HG02943 (cell line): ENCODE measurements around the gene PRRC2A.

ENCODE experiments used
- ATAC-seq: cut with Tn5 transposase; IDR thresholded peaks from one replicate; pipeline ENCODE4 v1.9.1; 2021; ENCODE audit warnings: mild to moderate bottlenecking, low read depth, moderate library complexity; ENCODE audit not compliant: unreplicated experiment

PRRC2A gene

DNA sequence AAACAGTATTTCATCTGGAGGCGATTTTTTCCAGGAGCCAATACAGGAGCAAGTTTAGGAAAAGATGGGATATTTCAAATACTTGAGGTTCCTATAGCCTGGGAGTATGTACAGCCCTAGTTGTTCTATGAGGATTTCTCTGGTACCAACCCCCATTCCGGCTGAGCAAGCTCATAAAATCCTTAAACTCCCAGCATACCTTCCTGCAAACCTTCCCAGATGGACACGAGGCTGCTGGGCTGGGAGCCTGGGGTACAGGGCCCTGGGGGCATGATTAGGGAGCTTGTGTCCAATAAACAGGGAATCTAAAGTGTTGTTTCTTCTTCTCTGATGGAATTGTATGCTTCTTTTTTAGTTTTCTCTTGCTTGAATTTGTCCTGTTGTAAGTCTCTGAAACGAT, 1.5 kb downstream of the PRRC2A start:
- ATAC-seq, result no peak

DNA sequence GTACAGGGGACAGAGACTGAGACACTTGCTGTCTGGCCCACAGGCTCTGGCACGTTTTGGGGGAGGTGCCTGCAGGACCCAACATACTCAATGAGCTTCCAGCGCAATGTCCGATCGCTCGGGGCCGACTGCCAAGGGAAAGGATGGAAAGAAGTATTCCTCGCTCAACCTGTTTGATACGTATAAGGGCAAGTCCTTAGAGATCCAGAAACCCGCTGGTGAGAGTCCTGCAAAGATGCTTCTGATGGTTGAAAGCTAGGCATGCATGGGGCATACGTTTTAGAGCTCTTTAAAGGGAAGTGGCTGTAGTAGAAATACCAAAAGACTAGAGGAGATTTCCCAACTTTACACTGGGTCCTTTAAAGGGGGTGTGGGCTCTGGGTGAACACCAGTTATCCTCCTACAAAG, 2.2 kb downstream of the PRRC2A start:
- no peak for ATAC-seq

DNA sequence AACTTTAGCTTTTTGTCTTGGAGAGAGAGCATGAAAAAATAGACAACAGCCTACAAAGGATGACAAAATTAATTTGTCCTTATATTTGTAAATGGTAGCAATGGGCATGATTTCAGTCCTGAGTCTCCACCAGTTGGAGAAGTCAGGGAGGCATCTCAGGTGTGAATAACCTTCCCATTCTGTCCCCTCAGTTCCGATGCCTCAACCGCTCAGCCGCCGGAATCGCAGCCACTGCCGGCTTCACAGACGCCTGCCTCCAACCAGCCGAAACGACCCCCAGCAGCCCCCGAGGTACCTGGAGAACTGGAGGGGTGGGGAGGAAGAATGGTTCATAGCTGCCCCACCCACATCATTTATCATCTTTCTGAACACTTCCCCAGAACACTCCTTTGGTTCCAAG, 3.6 kb downstream of the PRRC2A start:
- no peak for ATAC-seq

DNA sequence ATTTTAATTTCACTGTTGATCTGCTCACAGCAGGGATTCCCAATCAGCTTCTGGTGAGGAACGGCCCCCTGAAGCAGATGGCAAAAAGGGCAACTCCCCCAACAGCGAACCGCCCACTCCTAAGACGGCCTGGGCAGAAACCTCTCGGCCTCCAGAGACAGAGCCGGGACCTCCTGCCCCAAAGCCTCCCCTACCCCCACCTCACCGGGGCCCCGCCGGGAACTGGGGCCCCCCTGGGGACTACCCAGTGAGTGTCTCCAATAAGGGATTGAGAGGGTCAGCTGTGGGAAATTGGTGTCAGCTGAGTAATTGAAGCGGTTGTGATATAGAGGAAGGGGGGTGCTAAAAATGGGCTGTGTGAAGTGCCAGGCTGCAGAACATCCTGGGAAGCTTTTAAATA, 6.4 kb downstream of the PRRC2A start:
- ATAC-seq, result no peak

DNA sequence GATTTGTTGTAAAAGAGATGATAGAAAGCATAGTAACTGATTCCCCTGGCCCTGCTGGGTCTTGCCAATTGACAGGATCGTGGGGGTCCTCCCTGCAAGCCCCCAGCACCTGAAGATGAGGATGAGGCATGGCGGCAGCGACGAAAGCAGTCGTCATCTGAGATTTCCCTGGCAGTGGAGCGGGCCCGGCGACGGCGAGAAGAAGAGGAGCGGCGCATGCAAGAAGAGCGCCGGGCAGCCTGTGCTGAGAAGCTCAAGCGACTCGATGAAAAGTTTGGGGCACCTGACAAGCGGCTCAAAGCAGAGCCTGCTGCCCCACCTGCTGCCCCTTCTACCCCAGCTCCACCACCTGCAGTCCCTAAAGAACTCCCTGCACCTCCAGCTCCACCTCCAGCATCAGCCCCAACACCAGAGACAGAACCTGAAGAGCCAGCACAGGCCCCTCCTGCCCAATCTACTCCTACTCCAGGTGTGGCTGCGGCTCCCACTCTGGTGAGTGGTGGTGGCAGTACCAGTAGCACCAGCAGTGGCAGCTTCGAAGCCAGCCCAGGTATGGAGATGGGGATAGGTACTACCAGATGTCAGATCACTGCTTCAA, 7.3 kb downstream of the PRRC2A start:
- ATAC-seq, result no peak

DNA sequence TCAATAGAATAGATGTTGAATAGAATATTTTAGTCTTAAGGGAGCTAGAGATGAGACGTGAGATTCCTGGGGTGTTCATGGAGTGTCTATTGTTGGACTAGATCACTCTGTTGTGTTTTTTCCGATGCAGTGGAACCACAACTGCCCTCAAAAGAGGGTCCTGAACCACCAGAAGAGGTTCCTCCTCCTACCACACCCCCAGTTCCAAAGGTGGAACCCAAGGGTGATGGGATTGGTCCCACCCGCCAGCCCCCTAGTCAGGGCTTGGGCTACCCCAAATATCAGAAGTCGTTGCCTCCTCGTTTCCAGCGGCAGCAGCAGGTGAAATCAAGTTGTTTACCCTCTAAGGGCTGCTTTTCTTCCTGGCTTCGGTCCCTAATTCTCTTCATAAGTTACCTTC, 8.5 kb downstream of the PRRC2A start:
- no peak for ATAC-seq

DNA sequence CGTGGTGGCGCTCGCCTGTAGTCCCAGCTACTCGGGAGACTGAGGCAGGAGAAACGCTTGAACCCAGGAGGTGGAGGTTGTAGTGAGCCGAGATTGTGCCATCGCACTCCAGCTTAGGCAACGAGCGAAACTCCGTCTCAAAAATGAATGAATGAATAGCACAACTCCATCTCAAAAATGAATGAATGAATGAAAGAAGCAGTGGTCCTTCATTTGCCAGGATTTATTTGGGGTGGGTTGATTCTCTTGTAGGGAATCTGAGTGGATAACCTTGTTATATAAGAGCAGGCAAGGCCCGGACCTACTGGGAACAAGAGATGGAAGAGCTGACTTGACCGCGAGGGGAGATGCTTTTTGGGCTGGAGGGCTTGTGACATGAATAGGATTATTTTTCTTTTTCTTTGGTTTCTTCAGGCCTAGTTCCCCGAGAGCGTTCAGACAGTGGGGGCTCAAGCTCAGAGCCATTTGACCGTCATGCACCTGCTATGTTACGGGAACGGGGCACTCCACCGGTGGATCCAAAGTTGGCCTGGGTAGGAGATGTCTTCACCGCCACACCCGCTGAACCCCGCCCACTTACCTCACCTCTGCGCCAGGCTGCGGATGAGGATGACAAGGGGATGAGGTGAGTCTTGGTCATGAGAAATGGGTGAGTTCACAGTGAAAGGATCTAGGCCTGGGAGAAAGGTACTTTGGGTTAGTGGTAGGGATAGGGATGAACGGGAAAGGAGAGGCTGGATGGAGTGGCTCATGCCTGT, 9.8 kb downstream of the PRRC2A start:
- ATAC-seq, result no peak

DNA sequence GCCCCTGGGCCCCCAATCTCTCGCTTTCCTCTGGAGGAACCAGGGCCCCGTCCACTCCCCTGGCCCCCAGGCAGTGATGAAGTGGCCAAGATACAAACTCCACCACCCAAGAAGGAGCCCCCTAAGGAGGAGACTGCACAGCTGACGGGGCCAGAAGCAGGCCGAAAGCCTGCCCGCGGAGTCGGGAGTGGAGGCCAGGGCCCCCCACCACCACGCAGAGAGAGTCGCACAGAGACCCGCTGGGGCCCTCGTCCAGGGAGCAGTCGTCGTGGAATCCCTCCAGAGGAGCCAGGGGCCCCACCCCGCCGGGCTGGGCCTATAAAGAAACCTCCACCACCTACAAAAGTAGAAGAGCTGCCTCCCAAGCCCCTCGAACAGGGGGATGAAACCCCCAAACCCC, 10.7 kb downstream of the PRRC2A start:
- no peak for ATAC-seq

DNA sequence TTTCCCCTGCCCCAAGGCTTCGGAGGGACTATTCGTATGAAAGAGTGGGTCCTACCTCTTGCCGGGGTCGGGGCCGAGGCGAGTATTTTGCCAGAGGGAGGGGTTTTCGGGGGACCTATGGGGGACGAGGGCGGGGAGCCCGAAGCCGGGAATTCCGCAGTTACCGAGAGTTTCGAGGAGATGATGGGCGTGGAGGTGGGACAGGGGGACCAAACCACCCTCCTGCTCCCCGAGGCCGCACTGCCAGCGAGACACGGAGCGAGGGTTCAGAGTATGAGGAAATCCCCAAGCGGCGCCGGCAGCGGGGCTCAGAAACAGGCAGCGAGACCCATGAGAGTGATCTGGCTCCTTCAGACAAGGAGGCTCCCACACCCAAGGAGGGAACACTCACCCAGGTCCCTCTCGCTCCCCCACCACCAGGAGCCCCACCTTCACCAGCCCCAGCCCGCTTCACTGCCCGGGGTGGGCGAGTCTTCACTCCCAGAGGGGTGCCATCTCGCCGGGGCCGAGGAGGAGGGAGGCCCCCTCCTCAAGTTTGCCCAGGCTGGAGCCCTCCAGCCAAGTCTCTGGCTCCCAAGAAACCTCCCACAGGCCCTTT, 11.3 kb downstream of the PRRC2A start:
- no peak for ATAC-seq

DNA sequence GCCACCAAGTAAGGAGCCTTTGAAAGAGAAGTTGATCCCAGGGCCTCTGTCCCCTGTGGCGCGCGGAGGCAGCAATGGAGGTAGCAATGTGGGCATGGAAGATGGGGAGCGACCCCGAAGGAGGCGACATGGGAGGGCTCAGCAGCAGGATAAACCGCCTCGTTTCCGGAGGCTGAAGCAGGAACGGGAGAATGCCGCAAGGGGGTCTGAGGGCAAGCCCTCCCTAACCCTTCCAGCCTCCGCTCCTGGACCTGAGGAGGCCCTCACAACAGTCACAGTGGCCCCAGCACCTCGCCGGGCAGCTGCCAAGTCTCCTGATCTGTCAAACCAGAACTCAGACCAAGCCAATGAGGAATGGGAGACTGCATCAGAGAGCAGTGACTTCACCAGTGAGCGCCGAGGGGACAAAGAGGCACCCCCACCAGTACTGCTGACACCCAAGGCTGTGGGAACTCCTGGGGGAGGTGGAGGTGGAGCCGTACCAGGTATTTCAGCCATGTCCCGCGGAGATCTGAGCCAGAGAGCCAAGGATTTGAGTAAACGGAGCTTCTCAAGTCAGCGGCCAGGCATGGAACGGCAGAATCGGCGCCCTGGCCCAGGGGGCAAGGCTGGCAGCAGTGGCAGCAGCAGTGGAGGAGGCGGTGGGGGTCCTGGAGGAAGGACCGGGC, 11.9 kb downstream of the PRRC2A start:
- ATAC-seq, result no peak

DNA sequence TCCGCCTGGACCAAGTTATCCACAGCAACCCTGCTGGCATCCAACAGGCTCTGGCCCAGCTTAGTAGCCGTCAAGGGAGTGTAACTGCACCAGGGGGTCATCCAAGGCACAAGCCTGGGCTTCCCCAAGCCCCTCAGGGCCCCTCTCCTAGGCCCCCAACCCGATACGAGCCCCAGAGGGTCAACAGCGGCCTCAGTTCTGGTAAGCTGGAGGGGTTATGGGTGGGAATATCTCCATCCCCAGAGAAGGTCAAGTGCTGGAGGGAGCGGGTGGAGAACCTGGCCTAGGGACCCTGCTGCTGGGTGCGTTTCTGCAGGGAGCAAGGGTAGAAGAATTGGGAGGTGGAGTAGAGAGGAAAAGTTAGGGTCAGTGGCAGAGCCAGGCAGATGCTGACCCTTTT, 12.9 kb downstream of the PRRC2A start:
- ATAC-seq, result no peak

DNA sequence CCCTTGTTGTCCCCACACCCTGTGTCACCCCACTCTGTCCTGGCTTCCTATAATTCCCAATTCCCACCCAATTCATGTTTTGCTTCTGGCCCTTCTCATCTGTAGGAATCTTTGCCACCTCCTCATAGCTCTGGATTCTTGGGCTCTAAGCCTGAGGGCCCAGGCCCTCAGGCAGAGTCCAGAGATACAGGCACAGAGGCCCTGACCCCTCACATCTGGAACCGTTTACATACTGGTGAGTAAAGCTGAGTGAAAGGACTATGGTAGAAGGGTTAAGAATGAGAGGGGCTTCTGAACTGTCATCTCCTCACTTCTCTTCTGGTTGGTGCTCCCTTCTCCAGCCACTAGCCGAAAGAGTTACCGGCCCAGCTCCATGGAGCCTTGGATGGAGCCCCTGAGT, 13.6 kb downstream of the PRRC2A start:
- no peak for ATAC-seq

DNA sequence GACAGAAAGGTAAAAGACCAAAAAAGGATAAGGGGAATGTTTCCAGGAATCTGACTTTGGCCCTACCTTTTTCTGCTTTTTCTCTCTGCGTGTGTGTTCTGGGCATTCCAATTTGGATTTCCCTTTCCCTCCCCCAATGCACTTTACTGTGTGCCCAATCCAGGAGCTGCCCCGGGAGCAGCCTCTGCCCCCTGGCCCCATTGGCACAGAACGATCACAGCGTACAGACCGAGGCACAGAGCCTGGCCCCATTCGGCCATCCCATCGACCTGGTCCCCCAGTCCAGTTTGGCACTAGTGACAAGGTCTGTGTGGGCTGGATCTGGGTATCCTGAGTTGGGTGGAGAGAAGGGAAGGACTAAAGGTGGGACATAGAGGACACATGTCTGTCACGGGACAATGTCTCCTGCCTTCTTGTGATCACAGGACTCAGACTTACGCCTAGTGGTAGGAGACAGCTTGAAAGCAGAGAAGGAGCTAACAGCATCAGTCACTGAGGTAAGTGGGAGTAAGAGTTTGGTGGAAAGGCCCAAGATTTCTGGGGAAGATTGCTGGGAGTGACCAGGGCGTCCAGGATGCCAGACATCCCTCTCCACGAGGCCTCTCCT, 14.6 kb downstream of the PRRC2A start:
- no peak for ATAC-seq

DNA sequence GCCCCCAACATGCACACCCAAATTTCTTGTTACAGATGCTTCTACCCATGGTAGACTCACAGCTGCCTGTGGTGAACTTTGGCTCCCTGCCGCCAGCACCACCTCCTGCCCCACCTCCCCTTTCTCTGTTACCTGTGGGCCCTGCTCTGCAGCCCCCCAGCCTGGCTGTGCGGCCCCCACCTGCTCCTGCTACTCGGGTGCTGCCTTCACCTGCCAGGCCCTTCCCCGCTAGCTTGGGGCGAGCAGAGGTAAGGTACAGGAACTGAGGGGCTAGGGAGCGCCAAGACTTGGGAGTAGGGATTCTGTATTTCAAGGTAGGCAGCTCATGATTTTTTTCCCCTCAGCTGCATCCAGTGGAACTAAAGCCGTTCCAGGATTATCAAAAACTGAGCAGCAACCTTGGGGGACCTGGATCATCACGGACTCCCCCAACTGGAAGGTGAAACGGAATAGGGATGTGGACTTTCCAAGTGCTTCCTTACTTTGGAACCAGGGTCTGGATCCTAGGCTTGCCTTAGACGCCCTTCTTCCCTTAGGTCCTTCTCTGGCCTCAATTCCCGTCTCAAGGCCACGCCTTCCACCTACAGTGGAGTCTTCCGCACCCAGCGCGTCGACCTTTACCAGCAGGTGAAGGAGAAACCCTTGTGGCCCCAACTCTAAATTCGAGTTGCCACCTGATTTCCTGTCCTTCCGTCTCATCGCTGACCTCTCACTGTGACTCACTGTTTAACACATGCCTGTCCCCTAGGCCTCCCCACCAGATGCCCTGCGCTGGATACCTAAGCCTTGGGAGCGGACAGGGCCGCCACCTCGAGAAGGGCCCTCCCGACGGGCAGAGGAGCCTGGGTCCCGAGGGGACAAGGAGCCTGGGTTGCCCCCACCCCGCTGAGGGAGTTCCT, 16.4 kb downstream of the PRRC2A start:
- ATAC-seq, result no peak

DNA sequence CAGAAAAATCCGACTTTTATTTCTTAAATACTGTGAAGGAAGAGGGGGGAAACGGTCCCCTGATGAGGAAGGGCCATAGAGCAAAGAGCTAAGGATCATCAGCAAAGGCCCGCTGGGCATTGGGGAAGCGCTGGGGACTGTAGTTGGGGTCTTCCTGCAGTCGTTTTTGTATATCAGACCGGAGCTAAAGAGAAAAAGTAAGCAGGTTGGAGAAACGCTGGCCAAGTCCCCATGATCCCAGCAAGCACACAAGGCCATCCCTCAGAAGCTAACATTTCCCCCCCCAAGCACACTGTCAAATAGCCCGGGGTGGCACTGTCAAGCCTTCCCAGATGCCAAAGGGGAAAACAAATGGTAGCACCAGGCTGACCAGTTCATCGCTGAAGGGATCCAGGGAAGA, 18.5 kb downstream of the PRRC2A start:
- ATAC-seq, result no peak

DNA sequence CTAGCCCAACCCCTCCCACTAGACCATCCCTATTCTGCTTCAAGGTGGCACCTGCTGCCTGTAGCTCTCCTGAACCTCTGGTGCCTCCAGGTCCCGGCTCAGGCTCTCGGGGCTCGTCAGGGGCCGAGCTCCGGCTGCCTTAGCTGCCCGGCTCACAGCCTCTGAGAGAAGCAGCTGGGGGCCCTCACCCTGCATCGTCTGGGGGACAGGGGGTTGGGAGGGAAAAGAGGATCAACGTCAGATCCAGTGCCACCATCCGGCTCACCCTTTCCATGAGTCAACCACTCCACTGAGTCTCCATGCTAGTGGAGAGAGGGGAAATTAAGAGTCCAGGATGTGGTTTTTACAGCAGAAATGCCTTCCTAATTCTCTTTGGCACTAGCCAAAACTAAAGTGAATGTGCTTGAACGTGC, 18.9 kb downstream of the PRRC2A start:
- no peak for ATAC-seq

DNA sequence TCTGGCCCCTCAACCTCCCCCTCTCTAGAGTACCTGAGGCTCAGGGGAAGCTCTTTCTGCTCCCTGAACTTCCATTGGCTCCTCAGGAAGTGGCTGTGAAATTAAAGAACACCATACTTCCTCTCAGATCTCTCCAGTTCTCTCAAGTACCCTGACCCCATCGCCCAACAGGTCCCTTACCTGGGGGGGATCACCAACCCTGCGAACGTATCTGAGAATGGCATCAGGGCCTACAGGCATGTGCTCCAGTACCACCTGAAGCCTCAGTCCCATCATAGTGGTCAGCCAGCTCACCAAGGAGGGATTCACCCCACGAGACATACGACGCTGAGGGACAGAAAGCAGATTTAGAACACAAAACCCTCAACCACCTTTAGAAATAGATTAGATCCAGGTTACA, 20.1 kb downstream of the PRRC2A start:
- ATAC-seq, result no peak

DNA sequence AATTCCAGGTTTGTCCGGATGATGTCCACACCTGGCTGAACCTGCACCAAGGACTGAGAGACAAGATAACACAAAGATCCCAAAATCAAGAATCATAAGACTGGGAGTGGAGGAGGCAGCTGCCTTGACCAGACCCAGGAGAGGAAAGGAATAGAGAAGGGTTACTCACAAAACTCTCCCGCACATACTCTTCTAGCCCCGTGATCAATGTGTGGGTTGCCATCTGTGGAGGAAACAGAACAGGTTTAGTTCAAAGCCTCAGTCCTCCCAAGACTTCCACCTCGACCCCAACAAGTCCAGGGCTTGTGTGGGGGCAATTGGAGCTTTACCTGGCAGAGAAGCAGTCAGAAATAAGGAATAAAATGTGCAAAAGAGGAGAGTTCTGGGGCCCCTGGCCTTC, 20.9 kb downstream of the PRRC2A start:
- no peak for ATAC-seq

DNA sequence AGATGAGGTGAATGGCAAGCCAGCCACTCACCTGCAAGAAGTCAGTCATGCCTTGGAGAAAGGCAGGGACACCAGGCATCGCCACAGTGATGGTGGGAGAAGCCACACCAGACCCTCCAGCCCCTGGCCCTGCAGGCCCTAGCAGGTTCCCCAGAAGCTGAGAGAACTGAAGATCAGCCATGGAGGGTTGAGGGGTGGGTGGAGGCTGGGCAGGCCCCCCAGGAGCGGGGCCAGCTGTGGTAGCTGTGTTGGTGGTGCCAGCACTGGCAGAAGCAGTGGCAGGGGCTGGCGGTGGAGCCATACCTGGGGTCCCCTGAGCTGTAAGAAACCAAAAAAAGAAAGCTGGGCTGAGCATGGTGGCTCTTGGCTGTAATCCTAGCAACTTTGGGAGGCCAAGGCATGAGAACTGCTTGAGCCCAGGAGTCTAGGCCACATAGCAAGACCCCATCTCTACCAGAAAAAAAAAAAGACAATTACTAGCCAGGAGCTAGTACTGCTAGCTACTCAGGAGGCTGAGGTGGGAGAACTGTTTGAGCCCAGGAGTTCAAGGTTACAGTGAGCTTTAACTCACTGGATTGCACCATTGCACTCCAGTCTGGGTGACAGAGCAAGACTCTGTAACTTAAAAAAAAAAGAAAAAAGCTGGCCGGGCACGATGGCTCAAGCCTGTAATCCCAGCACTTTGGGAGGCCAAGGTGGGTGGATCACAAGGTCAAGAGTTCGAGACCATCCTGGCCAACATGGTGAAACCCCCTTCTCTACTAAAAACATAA, 22.5 kb downstream of the PRRC2A start:
- ATAC-seq, result no peak
